MG63 (cell line): ENCODE measurements around the gene ZNF343. TPM values are rescaled to one million over a fixed set of nuclear protein-coding genes. Genes with fewer than 3 reads are reported as not detected.
"Not testable (repeated sequence)": the region's sequence is repeated elsewhere in the genome, so short reads cannot be mapped to it uniquely, and the experiment has no call there.

Experiments
- DNase-seq: peaks from one replicate; pipeline ENCODE4 v3.0.0-alpha.2; 2020
- H3K27me3 ChIP-seq: fragments of 250-450 bp; sonication (Bioruptor Pico); 2 replicates; pipeline ENCODE4 v1.5.1; 2020; ENCODE audit warnings: mild to moderate bottlenecking, moderate library complexity
- H3K36me3 ChIP-seq: fragments of 250-450 bp; sonication (Bioruptor Pico); 2 replicates; pipeline ENCODE4 v1.5.1; 2020; ENCODE audit warnings: mild to moderate bottlenecking, moderate library complexity
- H3K4me3 ChIP-seq: fragments of 250-450 bp; sonication (Bioruptor Pico); 2 replicates; pipeline ENCODE4 v1.5.1; 2020; ENCODE audit warnings: mild to moderate bottlenecking, moderate library complexity
- H3K9me3 ChIP-seq: fragments of 250-450 bp; sonication (Bioruptor Pico); 2 replicates; pipeline ENCODE4 v1.5.1; 2020; ENCODE audit warnings: mild to moderate bottlenecking, moderate library complexity
- total RNA-seq: library from RNA; depleted of rRNA; stranded (reverse); fragments of >200 nt; shearing (Covaris generic); gene quantifications from 2 replicates; pipeline ENCODE4 v1.2.3, GENCODE V29; 2014; ENCODE audit warnings: low replicate concordance

Gene ZNF343
- total RNA-seq, 1 experiment from 2014 or later: 3.7 TPM

GRCh38 chr20:2524709-2525506 lies 16.2 kb upstream of the ZNF343 start:
- peak; percentile 30 for DNase-seq
- Histone ChIP-seq H3K9me3 (no peaks in the 10 kb centered on the region), H3K4me3 (peak overlapping the region; percentile 66), H3K36me3 (no peaks in the 10 kb centered on the region), H3K27me3 (no peaks in the 10 kb centered on the region)

- Histone ChIP-seq H3K27me3 (no peaks in the 10 kb centered on the region), H3K36me3 (no peaks in the 10 kb centered on the region), H3K9me3 (no peaks in the 10 kb centered on the region), H3K4me3 (peak overlapping the region; percentile 66)
- DNase-seq: peak; percentile 72
These were observed 15.4 kb upstream of the ZNF343 start for GRCh38 chr20:2523919-2524708.

GRCh38 chr20:2522826-2523429 lies 14.2 kb upstream of the ZNF343 start:
- H3K4me3 ChIP-seq, H3K36me3 ChIP-seq, H3K27me3 ChIP-seq, DNase-seq, H3K9me3 ChIP-seq: not testable (repeated sequence)

- H3K27me3 ChIP-seq: no peaks in the 10 kb centered on the region
- no peaks in the 10 kb centered on the region for H3K36me3 ChIP-seq
- DNase-seq: peak; percentile 19
- H3K9me3 ChIP-seq: no peaks in the 10 kb centered on the region
- no peak overlapping the region for H3K4me3 ChIP-seq
These were observed 12.9 kb upstream of the ZNF343 start for GRCh38 chr20:2521369-2522305.

GRCh38 chr20:2520617-2521016 lies 11.9 kb upstream of the ZNF343 start:
- no peak for DNase-seq
- Histone ChIP-seq H3K27me3 (no peaks in the 10 kb centered on the region), H3K9me3 (no peaks in the 10 kb centered on the region), H3K36me3 (no peaks in the 10 kb centered on the region), H3K4me3 (no peak overlapping the region)

- no peaks in the 10 kb centered on the region for H3K27me3 ChIP-seq
- no peaks in the 10 kb centered on the region for H3K9me3 ChIP-seq
- DNase-seq: no peak
These were observed 10.5 kb upstream of the ZNF343 start for GRCh38 chr20:2519115-2519809.

GRCh38 chr20:2518558-2518957 lies 9.8 kb upstream of the ZNF343 start:
- no peak for DNase-seq
- no peaks in the 10 kb centered on the region for H3K36me3 ChIP-seq
- H3K4me3 ChIP-seq: no peak overlapping the region
- no peaks in the 10 kb centered on the region for H3K9me3 ChIP-seq
- no peaks in the 10 kb centered on the region for H3K27me3 ChIP-seq

More at GRCh38 chr20:2519115-2519809, 10.5 kb upstream of the ZNF343 start:
- Histone ChIP-seq H3K4me3 (no peak overlapping the region), H3K36me3 (no peaks in the 10 kb centered on the region)

GRCh38 chr20:2518096-2518495 lies 9.4 kb upstream of the ZNF343 start:
- H3K9me3 ChIP-seq: no peaks in the 10 kb centered on the region
- no peak for DNase-seq

GRCh38 chr20:2516399-2516798 lies 7.7 kb upstream of the ZNF343 start:
- Histone ChIP-seq H3K4me3 (no peak overlapping the region), H3K36me3 (no peaks in the 10 kb centered on the region), H3K9me3 (no peaks in the 10 kb centered on the region), H3K27me3 (no peaks in the 10 kb centered on the region)
- DNase-seq: no peak

More at GRCh38 chr20:2518096-2518495, 9.4 kb upstream of the ZNF343 start:
- Histone ChIP-seq H3K36me3 (no peaks in the 10 kb centered on the region), H3K4me3 (no peak overlapping the region), H3K27me3 (no peaks in the 10 kb centered on the region)

GRCh38 chr20:2515203-2515602 lies 6.5 kb upstream of the ZNF343 start:
- H3K36me3 ChIP-seq: no peaks in the 10 kb centered on the region
- no peaks in the 10 kb centered on the region for H3K27me3 ChIP-seq
- no peaks in the 10 kb centered on the region for H3K9me3 ChIP-seq
- no peak overlapping the region for H3K4me3 ChIP-seq
- DNase-seq: no peak

GRCh38 chr20:2509794-2510193 lies 1.1 kb upstream of the ZNF343 start:
- H3K36me3 ChIP-seq: no peaks in the 10 kb centered on the region
- no peaks in the 10 kb centered on the region for H3K9me3 ChIP-seq
- no peak for DNase-seq
- H3K4me3 ChIP-seq: peak overlapping the region; percentile 76
- no peaks in the 10 kb centered on the region for H3K27me3 ChIP-seq

- Histone ChIP-seq H3K36me3 (no peaks in the 10 kb centered on the region), H3K9me3 (no peaks in the 10 kb centered on the region)
- no peak for DNase-seq
These were observed 710 bp upstream of the ZNF343 start for GRCh38 chr20:2509468-2509781.

GRCh38 chr20:2507875-2508630 lies 662 bp downstream of the ZNF343 start:
- peak overlapping the region; percentile 76 for H3K4me3 ChIP-seq
- H3K27me3 ChIP-seq: no peaks in the 10 kb centered on the region
- H3K36me3 ChIP-seq: no peaks in the 10 kb centered on the region
- peak; percentile 13 for DNase-seq
- no peaks in the 10 kb centered on the region for H3K9me3 ChIP-seq

More at GRCh38 chr20:2509468-2509781, 710 bp upstream of the ZNF343 start:
- Histone ChIP-seq H3K4me3 (peak overlapping the region; percentile 76), H3K27me3 (no peaks in the 10 kb centered on the region)

GRCh38 chr20:2507464-2507863 lies 1.3 kb downstream of the ZNF343 start:
- no peak for DNase-seq

GRCh38 chr20:2506426-2506825 lies 2.3 kb downstream of the ZNF343 start:
- H3K9me3 ChIP-seq, H3K4me3 ChIP-seq, DNase-seq, H3K36me3 ChIP-seq, H3K27me3 ChIP-seq: not testable (repeated sequence)

More at GRCh38 chr20:2507464-2507863, 1.3 kb downstream of the ZNF343 start:
- Histone ChIP-seq H3K9me3 (no peaks in the 10 kb centered on the region), H3K27me3 (no peaks in the 10 kb centered on the region), H3K36me3 (no peaks in the 10 kb centered on the region), H3K4me3 (peak overlapping the region; percentile 76)
